IMR-90 (cell line): Measurements from ENCODE around the gene NUP210L.

Source experiments
- BHLHE40 ChIP-seq: fragments of 150-350 bp; IDR thresholded peaks from 2 replicates; pipeline ENCODE4 v1.6.1; 2016; ENCODE audit warnings: mild to moderate bottlenecking, low read depth, low read length
- CEBPB ChIP-seq: IDR thresholded peaks from 2 replicates; pipeline ENCODE4 v1.6.1; 2012; ENCODE audit warnings: low read depth, low read length, improper control_type of control experiment
- CHD1 ChIP-seq: IDR thresholded peaks from 2 replicates; pipeline ENCODE4 v1.6.1; 2012; ENCODE audit warnings: low read depth, low read length, improper control_type of control experiment
- CTCF ChIP-seq: conservative IDR thresholded peaks from 2 replicates; pipeline ENCODE4 v1.5.1; 2012; ENCODE audit warnings: mild to moderate bottlenecking, low read depth, low read length, improper control_type of control experiment
- FOS ChIP-seq: fragments of 150-350 bp; IDR thresholded peaks from 2 replicates; pipeline ENCODE4 v1.6.1; 2016; ENCODE audit warnings: low read depth, low read length
- MAFK ChIP-seq: IDR thresholded peaks from 2 replicates; pipeline ENCODE4 v1.6.1; 2012; ENCODE audit warnings: low read depth, low read length, improper control_type of control experiment
- POLR2A ChIP-seq: IDR thresholded peaks from 2 replicates; pipeline ENCODE4 v1.6.1; 2012; ENCODE audit warnings: mild to moderate bottlenecking, low read depth, low read length
- RAD21 ChIP-seq: IDR thresholded peaks from 2 replicates; pipeline ENCODE4 v1.6.1; 2012; ENCODE audit warnings: low read length, improper control_type of control experiment
- RCOR1 ChIP-seq: IDR thresholded peaks from 2 replicates; pipeline ENCODE4 v1.6.1; 2012; ENCODE audit warnings: mild to moderate bottlenecking, low read length, improper control_type of control experiment; ENCODE audit not compliant: insufficient replicate concordance
- RFX5 ChIP-seq: IDR thresholded peaks from 2 replicates; pipeline ENCODE4 v1.8.0; 2012; ENCODE audit warnings: low read depth, mild to moderate bottlenecking, low read length, moderate library complexity
- SMC3 ChIP-seq: fragments of 150-350 bp; IDR thresholded peaks from 2 replicates; pipeline ENCODE4 v1.6.1; 2016; ENCODE audit warnings: low read depth, mild to moderate bottlenecking, antibody characterized with exemption, low read length, moderate library complexity
- USF2 ChIP-seq: fragments of 150-350 bp; IDR thresholded peaks from 2 replicates; pipeline ENCODE4 v1.6.1; 2017; ENCODE audit warnings: mild to moderate bottlenecking, antibody characterized with exemption, low read length, low read depth

- TF ChIP-seq CTCF, result no peak
- no peak for TF ChIP-seq USF2
- TF ChIP-seq BHLHE40, result no peak
- TF ChIP-seq POLR2A, result 0 out of 2 replicates have a peak, but pooled peaks have one; percentile 45
- no peak for TF ChIP-seq SMC3
- TF ChIP-seq CEBPB, result no peak
- TF ChIP-seq RAD21, result no peak
- no peak for TF ChIP-seq MAFK
- TF ChIP-seq CHD1, result no peak
- no peak for TF ChIP-seq FOS
- TF ChIP-seq RFX5, result no peak
- TF ChIP-seq RCOR1, result no peak
Observed at GRCh38 chr1:154182344-154183045, 27.6 kb upstream of the NUP210L start.
